Measurements from ENCODE around the gene TAS1R3.

Gene TAS1R3

DNA sequence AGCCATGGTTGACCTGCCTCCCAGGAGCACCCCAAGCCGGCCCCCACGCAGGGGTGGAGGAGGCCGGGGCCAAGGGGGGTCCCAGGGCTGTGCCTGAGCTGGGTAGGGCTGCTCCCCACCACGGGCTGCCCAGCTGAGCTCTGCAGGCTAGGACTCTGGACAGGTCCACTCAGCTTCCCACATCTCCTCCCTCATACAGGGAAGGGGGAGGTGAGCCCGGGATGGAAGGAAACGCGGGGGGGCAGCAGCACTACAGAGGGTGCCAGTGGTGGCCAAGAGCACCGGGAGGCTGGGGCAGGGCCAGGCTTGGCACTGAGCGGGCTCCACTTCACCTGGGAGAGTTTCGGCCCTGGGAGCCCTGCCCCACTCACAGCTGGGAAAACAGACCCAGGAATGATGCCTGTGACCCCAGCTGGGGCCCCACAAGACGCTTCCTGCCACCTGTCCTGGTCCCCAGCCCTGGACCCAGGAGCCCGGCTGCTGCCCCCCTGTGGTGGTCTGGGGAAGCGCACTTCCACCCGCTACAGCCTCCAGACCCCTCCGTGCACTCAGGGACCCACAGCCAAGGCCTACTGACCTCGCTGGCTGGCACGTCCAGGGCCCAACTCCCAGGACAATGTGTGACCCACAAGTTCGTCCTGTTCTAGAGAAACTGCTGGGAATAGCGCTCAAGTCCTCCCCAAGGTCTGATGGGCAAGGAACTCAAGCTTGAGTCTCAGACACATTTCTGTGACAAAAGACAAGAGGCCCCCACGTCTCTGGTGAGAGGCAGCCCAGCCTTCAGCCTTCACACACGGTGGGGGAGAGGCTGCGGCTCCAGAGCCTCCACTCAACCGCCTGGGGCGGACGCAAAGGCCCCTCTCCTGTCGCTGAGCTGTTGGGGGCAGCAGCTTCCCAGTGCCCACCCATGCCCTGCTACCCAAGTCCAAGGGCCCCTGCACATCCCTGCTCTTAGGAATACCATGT is 40.9 kb downstream of the TAS1R3 start:
- peak; percentile 83 for DNase-seq (ENCODE audit: low spot score)

DNA sequence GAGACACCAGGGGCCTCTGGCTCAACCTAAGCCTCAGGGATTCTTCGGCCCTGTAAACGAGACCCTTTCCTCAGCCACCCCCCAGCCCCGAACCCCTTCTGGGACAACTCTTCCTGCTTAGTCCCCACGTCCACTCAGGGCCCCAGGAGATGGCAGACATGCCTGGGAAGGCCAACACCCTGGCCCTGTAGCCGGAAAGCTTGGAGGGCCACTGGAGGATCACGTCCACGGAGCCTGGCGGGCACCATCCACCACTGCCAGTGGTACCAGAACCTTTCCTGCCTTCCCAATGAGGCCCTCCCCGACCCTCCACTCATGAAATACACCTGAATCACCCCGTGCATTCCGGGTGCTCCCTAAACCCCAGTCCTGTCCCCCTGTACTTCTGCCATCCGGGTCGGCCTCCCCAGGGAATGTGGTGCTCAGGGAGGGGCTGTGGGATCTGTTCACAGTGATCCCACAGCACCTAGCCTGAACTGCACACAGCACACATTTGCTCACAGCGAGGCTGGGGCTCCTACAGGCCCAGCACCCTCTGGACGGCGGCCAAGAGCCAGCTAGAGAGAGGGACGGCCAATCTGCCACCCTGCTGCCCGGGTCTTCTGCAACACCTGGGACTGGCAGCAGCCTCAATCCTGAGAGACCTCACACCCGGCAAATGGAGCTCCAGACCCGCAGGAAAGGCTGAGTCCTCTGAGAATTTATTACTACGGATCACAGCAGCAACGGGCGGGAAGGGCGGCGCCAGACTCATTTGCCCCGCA is 42.2 kb downstream of the TAS1R3 start:
- DNase-seq (ENCODE audit: low spot score): no peak

DNA sequence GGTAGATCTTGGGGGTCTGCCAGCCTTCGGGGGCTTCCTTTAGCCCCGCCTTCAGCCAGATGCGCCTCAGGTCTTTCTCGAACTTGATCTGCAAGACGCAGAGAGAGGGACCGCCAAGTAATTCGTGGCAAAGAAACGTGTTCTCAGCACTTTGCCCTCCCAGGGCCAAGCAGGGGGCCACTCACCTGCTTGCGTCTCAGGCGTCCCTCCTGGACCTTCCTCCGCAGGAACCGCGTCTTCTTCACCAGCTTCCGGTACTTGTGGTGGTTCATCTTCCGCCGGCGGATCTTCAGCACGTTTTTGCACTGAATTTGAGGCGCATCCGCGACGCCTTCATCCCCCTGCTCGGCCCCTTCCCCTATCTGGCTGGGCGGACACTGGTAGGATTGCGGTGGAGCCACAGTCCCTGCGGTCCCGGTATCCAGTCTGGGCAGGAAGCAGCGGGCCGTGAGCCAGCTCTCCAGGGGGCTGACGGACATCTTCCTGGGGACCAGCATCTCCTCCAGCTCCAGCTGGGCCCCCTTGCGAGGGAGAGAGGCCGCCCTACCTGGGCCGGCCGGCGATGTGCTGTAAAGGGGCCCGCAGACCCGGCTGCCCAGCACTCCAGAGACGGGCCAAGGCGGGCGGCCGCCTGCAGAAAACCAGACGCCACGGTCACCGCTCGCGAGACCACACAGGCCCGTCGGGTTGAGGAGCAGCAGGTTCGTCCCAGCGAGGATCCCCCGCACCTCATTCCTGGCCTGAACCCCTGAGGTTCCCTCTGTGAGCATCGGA is 42.9 kb downstream of the TAS1R3 start:
- no peak for DNase-seq (ENCODE audit: low spot score)

DNA sequence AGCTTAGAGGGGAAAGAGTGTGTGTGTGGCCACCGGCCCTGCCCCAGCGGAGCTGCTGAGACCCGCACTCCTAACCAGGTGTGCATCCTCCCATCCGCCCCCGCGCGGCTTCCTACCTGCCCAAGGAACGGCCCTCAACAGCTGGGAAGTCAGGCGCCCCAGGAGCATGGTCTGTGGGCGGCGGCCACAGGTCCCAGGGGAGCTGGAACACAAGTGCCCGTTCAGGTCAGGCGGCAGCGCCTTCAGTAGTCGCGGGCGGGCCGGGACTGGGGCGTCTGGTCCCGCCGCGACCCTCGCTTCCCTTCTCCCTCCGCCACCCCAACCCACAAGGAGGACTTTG is 43.5 kb downstream of the TAS1R3 start:
- DNase-seq (ENCODE audit: low spot score): no peak

DNA sequence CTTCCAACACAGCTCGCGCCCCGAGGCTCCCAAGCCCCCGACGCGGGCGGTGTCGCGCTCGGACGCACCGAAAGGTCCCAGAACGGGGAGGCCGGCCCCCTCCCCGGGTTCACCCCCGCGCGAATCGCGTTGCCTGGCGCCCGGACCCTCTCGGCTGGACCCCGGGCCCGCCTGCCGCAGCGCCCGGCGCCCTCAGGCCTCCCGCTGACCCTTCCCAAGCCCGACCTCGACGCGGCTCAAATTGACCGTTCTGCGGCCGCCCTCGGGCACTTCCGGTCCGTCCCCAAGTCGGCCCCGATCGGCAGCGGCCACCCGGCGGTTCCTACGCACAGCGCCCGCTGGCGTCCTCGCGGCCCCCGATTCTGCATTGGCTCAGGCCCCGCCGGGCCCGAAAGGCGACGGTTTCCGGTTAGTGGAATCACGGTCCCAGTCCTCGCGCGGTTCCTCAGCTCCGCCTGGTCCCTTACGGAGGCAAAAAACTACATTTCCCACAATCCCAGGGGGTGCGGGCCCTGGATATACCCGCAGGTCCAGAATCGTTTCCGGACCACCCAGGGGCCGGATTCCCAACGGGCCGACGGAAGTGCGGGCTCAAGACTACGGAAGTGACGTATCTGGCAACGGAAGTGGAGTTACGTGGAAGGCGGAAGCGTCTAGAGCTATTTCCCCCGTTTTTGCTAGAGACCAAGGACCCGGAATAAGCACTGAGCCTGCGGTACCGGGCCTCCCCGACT is 44.0 kb downstream of the TAS1R3 start, which contains the start of gene AURKAIP1:
Gene AURKAIP1 (minus strand): TSS at position 279 of the 734 bp plus-strand sequence. CDS start 451 bp downstream, outside the sequence.
- peak; percentile 99 for DNase-seq (ENCODE audit: low spot score)

DNA sequence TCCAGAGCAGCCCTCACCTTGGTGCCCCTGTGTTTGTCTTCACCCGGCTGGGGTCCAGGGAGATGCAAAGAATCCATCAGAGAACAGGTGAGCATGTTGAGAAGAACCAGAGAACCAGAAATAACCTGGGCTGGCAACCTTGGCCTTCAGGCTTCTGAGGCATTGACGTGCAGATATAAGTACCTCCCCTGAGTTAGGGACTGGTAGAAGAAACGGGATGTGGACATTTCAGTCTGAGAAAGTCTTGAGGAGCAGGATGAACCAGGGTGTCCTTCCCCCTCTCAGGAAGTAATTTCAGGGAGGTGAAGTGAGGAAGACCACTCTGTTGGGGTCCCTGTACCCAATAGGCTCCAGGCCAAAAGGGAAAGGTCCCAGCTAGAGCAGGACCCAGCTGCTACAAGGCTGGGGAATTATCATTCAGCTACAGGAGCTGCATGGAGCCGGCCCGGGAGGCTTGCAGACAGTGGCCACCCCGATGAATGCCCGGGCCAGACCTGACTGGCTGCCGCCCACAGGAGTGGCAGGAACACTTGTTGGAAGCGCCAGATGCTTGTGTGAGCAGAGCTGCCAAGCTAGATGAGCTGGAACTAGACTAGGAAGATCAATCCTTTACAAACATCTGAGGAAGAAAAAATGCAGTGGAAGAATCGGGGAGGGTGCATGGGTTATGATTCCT is 45.6 kb downstream of the TAS1R3 start:
- no peak for DNase-seq (ENCODE audit: low spot score)

- DNase-seq (ENCODE audit: low spot score): no peak
Measured at GRCh38 chr1:1377540-1378205, 46.6 kb downstream of the TAS1R3 start.

DNA sequence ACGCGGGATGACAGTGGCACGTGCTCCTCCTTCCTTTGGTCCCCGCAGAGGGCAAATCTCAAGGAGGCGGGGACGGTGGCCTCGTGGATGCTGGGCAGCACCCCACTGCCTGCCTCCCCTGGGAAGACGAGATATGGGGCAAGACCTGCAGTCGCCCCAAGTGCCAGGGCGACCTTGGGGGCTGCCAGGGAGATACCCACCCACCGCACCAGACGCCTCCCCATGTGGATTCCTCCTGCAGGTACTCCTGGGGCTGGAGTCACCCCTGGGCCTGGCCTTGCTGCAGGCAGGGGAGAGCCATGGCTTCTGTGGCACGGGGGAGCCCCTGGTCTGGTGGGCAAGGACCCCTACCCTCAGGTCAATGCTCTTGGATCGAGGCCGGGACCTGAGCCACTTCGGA is 49.8 kb downstream of the TAS1R3 start:
- no peak for DNase-seq (ENCODE audit: low spot score)

- DNase-seq (ENCODE audit: low spot score): no peak
Measured at GRCh38 chr1:1381294-1381693, 50.2 kb downstream of the TAS1R3 start.
